GM19463 (cell line): ENCODE data around the gene WSCD1.

Source experiments
- ATAC-seq: cut with Tn5 transposase; IDR thresholded peaks from one replicate; pipeline ENCODE4 v1.9.1; 2021; ENCODE audit warnings: mild to moderate bottlenecking, moderate library complexity; ENCODE audit not compliant: unreplicated experiment

WSCD1 gene

DNA sequence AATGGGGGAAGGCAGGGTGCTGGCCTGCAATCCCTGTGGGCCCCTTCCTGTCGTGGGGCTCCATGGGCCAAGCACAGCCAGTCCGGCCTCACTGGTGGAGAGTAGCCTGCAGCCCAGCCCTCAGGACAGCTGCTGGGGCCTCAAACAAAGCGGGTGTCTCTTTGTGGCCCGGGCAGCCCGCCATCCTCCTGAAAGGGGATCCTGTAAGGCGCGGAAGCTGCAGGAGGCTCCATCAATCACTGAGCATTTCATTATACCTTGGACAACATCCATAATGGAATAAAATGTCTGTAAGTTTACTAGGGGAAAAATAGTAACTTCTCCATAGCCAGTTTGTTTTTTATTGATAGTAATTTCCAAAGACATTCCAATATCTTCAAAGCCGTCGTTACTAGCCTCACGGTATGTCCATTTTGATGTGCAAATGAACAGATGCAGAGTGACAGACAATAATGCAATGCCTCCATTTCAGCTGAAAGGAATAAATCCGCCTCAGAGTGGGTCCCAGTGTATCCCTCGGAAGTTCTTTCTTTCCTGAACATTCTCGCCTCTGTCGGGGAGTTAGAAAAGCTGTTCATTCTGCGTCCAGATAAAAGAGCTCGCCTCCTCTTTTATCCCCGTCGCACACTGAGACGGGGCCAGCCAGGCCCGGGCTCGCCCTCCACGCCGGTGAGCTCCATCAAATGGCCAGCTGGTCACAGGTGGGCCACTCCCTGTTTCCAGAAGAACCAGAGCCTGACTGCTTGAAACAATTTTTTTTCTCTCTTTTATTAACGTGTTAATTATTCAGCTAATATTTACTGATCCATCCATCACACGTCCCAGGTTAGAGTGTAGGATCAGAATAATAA lies 14.4 kb downstream of the WSCD1 start:
- ATAC-seq: no peak

DNA sequence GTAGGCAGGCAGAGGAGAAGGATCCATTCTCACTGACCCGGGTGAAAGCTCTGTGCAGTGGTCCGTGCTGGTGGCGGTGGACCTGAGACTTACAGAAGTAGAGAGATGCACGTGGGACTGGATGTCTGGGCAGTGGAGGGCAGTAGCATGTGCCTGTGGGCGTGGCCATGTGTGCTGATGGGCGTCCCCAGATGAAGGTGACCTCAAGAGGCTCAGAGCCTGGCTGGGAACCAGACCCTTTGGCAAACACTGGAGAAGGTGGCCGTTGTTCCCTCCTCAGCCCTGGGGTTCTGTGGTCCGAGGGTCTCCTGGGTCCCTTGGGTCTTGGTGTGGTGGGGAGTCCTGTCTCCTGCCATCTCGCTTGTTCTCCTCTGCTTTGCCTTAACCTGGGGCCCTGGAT lies 15.6 kb downstream of the WSCD1 start:
- ATAC-seq: no peak

DNA sequence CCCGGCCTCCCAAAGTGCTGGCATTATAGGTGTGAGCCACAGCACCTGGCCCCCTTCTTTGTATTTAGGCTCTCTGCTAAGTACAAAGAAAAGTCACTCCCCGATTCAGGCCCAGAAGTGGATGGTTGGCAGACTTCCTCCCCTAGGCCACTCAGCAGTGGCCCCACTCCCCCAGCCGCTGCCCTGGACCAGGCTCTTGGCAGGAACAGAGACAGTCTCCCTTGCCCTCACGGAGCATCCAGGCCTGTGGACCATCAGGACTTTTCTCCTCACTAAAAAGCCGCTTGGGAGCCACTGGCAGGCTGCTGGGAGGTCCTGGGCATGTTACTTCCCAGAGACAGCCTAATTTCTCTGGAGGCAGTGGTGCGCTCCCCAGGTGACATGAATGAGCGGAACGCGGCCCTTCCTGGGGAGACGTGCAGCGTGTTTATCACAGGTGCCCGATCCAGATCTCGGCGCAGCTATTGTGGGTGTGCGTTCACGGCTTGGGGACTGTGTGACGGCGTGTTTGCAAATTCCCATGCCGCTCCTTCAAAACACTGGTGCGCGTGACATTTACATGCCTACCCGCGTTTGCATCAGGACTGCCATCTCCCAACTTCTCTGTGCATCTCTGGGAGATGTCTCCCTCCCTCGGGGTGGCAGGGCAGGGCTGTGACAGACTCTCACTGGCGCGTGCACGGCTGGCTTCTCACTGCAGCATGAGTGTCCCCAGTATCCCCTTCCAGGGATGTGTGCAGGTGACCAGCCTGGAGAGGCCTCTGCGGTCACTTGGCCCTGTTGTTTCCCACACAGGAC lies 16.6 kb downstream of the WSCD1 start:
- no peak for ATAC-seq

DNA sequence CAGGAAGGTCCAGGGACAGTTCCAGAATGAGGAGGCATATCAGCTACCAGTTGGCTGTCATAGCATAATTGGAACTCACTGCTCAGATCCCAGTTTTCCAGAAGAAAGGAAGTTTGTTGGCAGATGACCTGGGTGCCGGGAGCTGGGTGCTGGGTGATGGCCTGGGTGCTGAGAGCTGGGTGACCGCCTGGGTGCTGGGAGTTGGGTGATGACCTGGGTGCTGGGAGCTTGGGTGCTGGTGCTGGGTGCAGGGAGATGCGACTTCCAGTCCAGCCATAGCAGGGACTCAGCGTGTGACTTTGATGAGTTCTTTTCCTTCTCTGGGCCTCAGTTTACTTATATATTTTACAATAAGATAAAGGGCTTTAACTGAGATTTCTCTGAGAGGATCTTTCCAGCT lies 18.0 kb downstream of the WSCD1 start:
- no peak for ATAC-seq

DNA sequence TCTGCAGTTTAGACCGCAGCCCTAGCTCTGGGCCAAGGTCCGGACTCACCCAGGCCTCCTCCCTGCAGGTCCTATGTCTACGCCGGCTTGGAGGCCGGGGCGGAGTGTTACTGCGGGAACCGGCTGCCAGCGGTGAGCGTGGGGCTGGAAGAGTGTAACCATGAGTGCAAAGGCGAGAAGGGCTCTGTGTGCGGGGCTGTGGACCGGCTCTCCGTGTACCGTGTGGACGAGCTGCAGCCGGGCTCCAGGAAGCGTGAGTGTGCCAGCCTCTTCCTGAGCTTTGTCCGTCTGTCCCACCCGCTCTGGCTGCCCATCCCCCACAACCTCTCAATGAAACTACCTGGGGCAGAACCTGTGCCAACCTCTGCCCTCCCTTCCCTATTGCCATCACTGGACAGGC lies 20.1 kb downstream of the WSCD1 start:
- no peak for ATAC-seq

DNA sequence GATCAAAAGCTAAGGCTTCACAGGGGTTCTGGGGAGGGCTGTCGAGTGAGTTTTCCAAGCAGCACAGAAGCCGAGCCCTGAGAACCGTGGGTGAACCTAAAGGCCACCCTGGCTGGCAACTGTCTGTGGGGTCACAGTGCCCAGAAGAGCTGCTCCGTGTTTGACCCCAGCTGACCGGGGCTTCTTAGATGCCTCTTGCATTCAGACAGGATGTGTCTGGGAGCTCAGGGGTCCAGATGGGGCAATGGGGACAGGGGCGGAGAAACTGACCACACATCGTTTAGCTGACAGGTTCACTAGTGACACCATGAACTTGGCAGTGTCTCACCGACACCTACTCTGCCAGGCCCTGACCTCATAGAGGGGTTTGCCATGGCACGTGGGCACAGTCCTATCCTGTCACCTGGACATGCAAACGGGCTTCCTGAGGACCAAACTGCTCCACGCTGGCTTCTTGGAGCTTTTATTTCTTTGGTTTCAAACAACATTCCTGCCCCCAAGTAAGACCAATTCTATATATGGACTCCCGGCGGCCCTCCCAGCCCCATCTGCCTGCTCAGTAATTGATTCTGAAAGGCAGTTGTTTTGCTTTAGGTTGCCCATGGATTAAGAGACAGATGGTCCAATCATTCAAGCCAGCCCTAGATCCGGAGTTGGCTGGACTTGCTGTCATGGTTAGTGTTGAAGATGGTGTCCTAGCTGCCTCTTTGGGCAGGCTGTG lies 22.2 kb downstream of the WSCD1 start:
- ATAC-seq: no peak

DNA sequence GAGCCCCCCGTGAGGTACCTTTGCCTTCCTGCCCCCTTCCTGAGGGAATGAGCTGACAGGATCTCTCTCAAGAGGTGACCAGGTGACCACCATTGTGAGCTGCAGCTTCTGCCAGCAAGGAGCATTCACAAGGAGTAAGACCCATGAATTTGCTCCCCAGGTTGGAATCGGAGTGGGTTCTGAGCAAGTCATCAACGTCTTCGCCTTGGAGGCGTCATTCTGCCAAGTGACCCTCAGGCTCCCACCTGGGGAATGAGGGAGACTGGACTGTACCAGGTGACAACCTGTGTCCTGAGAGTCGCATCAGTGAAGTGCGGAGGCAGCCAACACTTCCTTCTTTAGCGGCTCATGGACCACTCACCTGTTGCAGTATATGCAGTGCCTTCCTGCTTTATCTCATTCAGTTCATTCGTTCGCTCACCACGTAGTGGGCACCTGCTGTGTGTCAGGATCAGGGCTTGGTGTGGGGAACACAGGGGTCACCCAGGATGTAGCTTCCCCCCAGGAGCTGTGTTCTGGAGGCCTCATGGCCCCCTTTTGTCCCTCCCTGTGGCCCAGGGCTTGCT lies 22.8 kb downstream of the WSCD1 start:
- no peak for ATAC-seq

DNA sequence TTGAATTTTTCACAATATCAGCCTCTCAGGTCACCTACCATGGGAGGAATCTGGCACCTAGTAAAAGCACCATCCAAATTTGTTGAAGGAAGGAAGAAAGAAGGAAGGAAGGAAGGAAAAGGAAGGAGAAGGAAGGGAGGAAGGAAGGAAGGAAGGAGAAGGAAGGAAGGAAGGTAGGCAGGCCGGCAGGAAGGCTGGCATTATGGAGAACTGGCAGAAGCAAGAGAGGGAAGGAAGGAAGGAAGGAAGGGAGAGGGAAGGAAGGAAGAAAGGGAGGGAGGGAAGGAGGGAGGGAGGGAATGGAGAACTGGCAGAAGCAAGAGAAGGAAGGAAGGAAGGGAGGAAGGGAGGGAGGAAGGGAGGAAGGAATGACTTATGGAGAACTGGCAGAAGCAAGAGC lies 24.3 kb downstream of the WSCD1 start:
- no peak for ATAC-seq

DNA sequence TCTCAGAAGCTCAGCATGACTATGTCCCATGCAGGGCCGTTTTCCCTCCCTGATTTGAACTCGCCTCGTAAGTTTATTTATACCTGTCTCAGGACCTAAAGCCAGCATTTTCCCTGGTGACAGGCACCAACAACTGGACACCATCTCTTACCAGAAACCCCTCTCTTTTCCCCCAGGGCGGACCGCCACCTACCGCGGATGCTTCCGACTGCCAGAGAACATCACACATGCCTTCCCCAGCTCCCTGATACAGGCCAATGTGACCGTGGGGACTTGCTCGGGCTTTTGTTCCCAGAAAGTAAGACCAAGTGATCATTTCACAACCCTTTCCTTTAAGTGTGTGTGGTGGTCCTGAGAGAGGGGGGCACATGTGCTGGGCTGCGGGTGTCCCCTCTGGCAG lies 24.7 kb downstream of the WSCD1 start:
- ATAC-seq: no peak

DNA sequence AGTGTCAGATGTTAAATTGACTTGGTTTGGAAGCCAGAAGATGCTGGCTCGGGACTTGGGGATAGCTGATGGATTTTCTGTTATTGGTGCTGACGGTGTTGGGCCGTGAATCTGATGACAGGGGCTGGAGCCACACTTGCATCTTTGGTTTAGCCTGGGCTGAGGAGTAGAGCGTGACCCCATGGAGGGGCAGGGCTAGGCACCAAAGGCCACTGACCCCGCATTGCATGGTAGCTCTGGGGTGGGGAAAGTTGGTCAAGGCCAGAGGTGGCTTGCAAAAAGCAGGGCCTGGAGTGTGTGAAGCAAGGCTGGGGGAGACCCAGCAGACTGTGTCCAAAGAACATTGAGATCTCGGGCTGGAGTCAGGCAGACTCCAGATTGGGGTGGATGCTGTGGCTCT lies 25.3 kb downstream of the WSCD1 start:
- no peak for ATAC-seq

DNA sequence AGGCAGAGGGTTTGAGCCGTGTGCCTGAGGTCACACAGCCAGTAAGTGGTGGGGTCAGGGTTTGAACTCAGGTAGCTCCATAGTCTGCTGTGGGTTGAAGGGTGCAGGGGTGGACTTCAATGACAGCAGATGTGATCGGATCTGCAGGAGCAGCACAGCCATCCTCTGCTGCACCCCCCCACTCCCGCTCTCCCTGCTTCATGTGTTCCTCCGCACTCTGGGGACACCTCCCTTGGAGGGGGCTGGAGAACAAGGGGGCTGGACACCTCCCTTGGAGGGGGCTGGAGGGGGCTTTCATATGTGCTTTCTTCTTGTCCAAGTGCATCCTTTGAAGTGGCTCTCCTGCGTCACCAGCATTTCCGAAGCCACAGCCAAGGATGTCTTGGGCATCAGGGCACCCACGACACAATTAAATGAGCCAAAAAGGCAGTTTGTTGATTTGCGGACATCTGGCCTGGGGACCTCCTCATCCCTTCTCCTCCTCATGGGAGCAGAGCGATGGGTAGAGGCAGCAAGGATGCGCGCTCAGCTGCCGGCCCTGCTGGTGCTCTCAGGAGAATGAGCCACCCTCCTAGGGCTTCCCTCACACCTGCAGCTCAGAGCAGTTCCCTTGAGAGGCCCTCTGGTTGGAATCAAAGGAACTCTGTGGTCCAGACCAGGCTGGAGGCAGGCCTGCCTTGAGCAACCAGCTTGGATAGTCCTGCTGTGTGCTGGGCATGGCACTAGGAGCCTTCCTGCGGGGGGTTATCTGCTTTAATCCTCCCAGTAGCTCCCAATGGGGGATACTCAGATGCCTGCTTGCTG lies 26.2 kb downstream of the WSCD1 start:
- ATAC-seq: no peak

DNA sequence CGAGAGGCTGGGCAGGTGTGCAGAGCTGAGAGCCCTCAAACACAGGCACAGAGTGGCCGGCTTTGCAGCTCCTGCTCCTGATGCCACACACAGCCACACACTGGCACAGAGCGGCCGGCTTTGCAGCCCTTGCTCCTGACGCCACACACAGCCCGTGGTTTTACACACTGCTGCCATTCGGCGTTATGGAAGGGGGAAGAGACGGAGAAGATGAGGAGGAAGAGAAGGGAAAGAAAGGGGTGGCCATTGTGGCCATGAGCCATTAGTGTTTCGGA lies 26.8 kb downstream of the WSCD1 start:
- ATAC-seq: no peak

DNA sequence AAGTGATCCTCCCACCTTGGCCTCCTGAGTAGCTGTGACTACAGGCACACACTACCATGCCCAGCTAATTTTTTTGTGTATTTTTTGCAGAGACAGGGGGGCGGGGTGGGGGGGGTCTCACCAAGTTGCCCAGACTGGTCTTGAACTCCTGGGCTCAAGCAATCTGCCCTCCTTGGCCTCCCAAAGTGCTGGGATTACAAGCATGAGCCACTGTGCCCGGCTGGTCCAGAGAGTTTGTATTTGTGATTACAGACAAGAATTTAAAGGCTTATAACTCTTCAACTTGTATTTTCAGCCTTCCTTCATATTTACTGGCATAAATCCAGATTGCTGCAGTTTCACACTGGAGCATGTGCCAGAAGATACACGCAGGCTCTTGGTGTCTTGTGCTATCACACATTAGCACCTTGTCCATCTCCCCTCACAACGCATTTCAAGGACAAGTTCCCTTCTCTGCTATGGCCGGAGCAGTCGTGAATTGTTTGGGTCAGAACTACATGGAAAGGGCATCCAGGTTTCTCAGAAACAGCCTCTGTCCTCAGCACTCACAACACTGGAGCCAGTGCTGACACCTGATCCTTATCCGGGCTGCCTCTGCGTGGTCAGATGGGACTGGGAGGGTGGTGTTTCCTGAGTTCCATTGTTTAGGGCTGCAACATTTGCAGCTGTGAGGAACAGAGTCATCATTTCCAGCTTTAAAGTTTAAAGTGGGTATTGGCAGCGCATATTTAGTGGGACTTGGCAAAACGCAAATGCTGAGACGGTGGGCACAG lies 28.1 kb downstream of the WSCD1 start:
- no peak for ATAC-seq

DNA sequence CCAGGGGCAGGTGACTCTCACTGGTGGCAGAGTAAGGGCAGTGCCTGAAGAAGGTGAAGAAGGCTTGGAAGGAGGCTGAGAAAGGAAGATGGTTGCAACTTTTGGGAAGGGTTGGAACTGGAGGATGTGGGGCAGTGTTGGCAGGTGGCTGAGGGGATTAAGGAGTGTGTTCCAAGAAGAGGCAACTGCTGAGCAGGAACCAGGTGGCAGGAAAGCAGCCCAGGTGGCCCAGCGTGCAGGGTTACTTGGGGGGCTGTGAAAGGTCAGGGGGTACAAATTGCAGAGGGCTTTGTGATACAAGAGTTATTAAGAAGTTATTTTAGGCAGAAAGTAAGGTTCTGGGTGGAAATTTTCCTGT lies 28.6 kb downstream of the WSCD1 start:
- ATAC-seq: no peak

DNA sequence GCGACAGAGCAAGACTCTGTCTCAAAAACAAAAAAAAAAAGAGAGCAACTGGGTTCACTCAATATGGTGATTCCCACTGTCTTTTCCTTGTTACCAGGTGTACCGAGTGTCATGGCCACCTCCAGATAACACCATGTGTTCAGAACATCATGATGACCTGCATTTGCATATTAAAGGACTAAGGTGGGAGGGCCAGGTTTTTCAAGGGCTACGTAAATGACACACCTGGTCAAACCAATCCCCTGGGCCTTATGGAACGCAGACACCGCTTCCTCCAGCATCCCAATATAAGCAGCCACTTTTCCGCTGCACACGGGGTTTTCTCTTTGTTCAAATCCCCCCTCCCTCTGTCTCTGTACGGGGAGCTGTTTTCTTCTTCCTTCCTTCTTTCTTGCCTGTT lies 29.3 kb downstream of the WSCD1 start:
- ATAC-seq: no peak

DNA sequence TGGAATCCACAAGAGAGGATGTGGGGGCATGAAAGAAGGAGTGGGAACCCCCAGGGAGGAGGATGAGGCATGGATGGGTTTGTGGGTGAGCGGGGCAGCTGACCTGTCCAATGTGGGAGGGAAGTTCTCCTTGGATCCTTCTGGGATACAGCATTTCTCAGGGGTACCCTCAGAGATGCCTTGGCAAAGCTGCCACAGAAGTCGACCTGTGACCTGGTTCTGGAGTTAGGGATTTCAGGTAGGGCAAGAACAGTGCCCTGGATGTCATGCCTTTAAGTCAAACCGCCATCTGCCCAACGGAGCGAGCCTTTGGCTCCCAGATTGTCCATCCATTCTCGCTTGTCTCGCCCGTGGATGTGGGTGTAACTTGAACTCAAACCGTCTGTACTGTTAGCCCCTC lies 30.0 kb downstream of the WSCD1 start:
- ATAC-seq: no peak

DNA sequence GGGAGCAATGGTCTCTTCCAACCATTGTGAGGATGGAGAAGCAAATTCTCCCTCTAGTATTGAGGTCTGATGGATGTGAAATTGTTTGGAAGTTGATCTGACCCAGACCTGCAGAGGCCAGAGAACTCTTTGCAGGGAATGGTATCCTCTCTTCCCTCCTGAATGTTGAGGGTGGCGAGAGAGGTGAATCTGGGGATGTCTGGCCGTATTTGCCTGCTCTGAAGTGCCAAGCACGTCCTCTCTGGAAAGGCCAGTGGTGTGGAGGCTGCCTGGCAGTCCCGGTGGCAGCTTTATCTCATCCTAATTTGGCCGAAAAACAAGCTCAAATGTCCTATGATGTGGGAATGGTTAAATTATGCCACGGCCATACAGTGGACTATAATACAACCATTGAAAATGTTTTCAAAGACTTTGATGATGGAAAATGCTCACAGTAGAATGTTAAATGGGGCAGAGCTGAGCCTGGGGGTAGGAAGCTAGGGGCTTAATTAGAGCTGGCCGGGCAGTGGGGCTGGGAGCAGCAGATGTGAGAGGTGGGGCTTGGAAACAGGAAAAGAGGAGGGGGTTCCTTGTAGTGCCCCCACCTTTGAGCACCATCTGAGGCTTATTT lies 30.8 kb downstream of the WSCD1 start:
- ATAC-seq: no peak

DNA sequence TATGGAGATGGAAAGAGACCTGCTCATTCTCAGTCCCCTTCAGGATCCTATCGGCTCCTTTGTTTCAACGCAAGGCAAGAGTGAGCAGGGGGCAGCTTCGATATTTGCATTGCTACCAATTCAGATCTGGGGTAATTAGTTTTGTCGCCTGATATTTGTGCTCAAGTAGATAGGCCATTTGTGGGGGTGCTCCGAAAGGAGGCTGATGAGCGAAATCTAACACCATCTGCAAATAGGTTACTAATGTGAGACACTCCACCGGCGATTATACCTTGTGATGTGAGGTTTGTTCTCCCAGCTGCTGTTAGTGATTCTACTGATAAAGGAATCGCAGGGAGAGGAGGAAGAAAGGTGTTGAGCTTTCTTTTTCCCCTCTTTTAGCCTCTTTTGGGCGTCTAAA lies 31.5 kb downstream of the WSCD1 start:
- ATAC-seq: no peak

DNA sequence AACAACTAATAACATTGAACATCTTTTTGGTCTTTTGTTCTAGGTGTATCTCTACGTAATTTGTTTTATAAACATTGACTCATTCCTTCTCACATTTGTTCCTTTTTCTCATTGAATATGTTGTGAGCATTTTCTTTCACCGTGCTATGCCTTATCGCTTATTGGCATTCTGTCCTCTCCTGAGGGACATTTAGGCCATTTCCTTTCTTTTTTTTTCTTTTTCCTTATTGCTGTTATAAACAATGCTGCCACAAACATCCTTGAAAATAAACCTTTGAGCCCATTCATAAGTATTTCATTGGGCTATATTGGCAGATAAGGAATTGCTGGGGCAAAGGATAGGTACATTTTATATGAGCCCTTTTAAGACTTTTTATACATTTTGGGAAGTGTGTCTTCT lies 32.4 kb downstream of the WSCD1 start:
- ATAC-seq: no peak
